ENCODE results near the gene IVD.

The IVD gene

DNA sequence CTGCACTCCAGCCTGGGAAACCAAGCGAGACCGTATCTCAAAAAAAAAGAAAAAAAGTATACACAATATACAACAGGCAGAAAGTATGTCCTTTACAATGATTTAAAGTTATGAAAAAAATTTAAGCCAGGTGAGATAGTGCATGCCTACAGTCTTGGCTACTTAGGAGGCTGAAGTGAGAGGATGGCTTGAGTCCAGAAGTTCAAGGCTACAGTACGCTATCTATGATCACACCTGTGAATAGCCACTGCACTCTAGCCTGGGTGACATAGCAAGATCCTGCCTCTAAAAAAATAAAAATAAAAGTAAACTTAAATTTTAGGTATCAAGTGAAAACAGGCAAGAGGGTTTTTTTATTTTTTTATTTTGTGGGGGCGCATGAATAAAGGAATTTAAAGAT is 26.2 kb upstream of the IVD start:
- DNase-seq = no peak

DNA sequence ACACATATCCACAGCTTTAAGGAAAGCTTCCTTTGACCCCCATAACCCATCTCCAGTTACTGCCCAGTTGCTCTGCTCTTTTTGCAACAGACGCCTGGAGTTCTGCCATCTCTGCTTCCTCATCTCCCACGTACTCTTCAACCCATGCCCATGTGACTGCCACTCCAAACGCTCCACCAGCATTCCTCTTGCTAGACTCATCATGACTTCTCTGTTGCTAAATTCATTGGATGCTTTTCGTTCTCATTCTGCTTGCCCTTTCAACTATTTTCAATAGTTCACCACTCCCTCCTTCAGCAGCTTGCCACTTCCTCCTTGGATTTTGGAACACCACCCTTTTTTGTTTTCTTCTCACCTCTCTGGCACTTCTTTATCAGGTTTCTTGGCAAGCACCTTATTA is 25.7 kb upstream of the IVD start:
- no peak for DNase-seq

DNA sequence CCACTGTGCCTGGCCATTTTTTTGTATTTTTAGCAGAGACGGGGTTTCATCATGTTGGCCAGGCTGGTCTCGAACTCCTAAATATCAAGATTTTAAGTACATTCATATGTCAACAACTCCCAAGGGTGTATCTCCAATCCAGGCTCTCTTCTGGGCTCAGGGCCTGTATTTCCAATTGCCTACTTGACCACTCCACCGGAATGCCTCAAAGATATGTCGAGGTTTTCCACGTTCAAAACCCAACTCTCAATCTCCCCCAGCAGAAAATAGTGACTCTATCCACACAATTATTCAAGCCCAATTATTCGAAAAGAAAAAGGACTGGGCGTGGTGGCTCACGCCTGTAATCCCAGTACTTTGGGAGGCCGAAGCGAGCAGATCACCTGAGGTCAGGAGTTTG is 25.0 kb upstream of the IVD start:
- DNase-seq = no peak

DNA sequence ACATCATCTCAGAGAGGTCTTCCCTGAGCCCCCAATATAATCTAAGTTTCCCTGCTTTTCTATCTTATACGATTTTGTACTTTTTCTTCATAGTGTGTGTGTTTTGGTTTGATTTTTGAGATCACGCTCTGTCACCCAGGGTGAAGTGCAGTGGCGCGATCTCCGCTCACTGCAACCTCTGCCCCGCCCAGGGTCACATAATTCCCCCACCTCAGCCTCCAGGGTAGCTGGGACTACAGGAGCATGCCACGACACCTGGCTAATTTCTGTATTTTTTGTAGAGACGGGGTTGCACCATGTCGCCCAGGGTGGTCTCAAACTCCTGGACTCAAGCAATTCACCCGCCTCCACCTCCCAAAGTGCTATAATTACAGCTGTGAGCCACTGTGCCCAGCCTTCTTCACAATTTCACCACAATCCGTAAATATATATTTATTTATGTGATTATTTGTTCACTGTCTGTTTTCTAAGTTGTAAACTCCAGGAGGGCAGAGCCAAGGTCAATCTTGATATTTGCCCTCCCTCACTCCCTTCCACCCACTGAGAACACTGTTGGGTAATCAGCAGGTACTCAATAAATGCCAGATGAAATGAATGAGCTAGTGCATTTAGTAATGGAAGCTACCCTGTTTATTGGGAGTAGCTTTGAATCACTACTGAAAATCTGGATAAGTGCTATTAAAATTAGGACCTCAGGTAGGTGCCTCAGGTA is 23.6 kb upstream of the IVD start:
- no peak for DNase-seq

DNA sequence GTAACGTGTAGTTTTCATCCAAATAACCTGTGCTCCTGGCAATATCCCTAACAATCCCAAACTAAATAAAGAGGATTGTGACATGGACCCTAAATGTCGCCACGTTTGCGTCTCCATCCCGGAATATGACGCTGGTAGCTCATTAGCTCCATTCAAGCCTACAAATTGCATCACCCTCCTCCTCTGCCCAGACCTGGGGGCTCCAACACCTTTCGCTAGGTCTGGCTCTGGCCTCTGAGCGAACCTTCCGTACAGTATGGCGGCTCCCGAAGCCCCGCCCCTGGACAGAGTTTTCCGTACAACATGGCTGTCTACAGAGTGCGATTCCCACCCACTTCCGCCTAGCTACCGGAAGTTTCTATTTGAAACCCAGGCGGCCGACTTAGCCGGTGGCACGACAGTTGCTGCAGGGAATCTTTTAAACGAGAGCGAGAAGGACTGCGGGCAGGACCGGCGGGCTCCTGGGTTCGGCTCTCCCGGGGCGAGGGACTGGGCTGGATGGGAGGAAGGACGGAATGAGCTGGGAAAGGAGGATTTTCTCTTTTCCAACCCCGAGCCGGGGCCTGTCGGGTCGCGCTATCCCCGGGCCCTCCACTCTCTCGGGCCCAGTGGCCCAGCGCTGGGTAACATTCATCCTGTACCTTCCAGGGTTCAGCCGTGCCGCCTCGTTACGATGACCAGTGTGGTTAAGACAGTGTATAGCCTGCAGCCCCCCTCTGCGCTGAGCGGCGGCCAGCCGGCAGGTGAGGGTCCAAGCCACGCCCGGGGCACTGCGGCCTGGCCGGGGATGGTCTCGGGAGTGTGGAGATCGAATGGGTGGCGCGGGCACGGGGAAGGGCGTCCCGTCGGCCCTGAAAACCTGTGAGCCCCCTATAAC is 22.8 kb upstream of the IVD start, which contains the start of gene KNSTRN:
KNSTRN (plus strand) TSS at position 142 of the 877 bp plus-strand sequence; CDS start at position 257, 115 bp downstream.
- DNase-seq = peak; percentile 97

DNA sequence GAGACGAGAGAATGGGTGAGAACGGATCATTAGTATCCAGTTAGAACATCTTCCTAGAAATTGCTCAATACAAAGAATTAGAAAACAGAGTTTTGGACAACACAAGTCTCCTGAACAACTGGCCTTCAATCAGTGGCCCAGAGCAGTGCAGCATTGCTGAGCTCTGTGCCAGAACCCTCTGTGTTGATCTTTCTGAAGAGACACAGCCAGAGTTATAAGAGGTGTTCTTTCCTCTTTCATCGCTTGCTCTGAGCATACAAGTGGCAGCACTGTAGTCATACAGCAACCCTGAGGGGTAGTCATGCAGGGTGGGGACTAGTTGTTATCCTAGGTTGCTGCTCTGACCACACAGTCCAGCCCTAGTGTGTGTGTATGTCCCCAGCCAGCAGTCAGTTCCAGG is 19.1 kb upstream of the IVD start:
- no peak for DNase-seq

DNA sequence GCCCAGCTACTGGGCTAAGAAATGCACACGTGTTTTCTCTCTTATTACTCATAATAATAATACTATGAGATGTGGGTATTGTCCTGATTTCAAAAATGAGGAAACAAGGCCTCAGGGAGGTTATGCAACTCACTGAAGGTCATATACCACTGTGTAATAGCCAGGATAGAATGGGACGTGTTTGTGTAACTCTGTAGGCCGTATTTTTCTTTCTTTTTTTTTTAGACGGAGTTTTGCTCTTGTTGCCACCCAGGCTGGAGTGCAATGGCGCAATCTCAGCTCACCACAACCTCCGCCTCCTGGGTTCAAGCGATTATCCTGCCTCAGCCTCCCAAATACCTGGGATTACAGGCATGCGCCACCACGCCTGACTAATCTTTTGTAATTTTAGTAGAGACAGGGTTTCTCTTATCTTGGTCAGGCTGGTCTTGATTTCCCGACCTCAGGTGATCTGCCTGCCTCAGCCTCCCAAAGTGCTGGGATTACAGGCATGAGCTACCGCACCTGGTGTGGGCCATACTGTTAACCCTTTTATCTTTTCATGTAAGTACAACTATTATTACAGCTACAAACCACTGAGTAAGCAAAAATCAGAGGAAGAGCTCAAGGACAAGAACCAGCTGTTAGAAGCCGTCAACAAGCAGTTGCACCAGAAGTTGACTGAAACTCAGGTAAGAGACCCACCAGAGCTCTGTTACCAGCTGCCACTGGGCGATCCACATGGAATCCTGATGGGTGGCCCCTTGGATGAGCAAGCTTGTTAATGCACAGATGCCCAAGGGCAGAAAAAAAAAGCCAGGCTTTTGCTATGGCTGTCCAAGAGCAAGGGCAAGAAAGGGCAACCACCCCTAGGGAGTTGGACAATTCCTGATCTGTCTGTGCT is 16.4 kb upstream of the IVD start:
- DNase-seq = no peak

DNA sequence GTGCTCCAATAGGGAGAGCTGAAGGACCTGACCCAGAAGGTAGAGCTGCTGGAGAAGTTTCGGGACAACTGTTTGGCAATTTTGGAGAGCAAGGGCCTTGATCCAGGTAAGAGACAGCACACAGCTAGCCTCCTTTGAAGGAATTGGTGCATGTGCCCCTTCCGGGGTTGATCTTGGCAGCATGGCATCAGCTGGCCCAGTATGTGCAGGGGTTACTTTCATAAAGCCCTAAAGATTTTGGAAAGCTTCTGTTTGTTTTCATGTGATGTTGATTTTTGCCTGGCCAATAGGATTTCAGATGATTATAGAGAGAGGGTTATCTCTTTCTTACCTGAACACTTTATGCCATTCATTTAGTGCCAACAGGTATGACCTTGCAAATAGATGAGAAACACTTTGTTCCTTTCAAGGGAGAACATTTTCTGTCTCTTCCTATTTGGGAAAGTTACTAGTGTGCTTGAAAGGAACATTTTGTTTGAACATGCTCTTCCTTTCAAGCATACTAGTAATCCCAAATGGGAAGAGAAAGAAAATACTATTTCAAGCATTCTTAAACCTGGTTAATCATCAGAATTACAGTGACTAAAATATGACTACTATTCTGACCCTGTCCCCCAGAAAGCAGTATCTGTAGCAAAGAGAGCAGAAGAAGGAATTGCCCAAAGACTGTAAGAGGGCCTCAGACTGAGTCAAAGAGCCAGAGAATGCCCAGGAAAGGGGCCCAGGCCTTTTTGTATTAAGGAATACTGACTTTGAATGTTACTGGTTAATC is 15.6 kb upstream of the IVD start:
- no peak for DNase-seq

DNA sequence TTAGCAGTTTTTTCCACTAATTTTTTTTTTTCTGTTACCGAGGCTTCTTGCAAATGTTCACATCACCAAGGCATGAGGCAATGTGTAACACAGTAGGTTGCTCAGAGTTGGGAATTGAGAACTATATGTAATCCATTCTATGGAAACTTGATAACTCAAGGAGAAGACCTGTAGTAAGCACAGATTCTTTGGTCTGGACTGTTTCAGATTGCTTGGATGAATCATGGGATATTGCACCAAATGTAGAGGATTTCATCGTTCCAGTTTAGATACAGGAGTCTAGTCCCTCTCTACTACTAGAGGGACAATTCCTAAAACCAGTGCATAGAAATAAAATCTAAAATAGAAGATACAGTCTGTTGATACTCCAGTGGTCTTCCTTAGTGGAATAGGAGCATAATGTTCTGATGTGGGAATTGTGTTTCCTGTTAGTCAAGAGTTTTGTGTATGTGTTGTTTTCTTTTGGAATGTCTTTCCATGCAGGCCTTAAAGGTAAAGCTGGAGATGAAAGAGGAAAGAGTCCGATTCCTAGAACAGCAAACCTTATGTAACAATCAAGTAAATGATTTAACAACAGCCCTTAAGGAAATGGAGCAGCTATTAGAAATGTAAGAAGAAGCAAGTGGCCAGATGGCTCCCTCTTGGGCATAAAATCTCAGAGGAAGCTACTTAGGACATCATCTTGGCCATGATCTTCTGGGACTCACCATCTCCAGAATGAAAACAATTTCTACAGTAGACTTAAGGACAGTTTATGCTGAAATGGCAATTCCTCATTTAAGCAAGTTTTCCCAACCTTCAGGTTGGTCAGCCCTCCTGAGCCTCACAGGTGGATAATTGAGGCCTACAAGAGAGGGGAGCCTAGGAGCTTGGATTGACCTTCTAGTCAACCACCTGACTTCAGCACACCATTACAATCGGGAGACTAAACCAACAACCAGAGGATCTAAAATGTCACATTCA is 12.3 kb upstream of the IVD start:
- no peak for DNase-seq

DNA sequence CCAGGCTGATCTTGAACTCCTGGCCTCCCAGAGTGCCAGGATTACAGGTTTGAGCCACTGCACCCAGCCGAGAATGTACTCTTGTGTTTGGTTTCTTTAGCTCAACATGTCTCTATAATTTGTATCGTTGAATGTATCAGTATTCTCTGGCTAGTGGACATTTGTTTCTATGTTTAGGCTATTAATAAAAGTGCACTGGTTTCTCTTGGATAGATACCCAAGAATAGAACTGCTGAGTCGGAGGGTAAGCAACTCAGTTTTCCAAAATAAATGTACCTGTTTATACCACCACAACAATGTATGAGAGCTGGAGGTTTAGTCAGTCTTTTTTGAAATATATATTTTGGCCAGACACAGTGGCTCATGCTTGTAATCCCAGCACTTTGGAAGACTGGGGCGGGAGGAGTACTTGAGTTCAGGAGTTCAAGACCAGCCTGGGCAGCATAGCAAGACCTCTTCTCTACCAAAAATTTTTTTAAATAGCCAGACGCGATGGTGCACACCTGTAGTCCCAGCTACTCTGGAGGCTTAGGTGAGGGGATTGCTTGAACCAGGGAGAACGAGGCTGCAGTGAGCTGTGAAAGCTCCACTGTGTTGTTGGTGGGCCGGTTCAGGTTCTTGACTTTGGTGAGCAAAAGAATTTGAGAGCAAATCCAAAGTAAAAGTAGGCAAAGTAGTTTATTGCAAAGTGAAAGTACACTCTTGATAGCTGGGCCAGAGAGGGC is 7.7 kb upstream of the IVD start:
- DNase-seq = no peak

DNA sequence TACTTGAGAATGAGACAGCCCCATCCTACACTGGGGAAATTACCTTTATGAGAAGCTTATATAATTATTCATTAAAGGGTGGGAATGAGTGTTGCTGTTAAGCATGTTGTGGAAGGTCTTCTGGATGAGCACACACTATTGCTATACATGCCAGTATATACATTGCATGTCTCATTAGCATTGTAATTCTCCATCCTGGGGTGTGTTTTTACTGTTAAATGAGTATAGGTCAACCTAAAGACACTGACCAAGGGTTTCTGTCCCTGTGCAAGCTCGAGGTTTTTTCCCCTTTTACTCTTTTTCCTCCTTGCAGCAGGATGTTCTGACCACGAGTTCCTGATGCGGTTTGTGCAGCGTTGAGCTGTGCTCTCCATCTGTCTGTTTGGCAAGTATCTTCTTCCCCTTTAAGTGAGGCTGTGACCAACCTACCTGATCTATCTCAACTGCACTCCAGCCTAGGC is 7.2 kb upstream of the IVD start:
- no peak for DNase-seq

DNA sequence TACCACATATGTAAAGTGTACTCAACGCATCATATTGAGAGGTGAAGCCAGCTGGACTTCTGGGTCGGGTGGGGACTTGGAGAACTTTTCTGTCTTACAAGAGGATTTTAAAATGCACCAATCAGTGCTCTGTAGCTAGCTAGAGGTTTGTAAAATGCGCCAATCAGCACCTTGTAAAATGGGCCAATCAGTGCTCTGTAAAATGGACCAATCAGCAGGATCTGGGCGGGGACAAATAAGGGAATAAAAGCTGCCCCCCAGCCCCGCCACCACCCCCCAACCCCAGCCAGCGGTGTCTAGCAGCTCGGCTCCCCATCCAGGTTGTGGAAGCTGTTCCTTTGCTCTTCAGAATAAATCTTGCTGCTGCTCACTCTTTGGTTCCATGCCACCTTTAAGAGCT is 6.2 kb upstream of the IVD start:
- no peak for DNase-seq

DNA sequence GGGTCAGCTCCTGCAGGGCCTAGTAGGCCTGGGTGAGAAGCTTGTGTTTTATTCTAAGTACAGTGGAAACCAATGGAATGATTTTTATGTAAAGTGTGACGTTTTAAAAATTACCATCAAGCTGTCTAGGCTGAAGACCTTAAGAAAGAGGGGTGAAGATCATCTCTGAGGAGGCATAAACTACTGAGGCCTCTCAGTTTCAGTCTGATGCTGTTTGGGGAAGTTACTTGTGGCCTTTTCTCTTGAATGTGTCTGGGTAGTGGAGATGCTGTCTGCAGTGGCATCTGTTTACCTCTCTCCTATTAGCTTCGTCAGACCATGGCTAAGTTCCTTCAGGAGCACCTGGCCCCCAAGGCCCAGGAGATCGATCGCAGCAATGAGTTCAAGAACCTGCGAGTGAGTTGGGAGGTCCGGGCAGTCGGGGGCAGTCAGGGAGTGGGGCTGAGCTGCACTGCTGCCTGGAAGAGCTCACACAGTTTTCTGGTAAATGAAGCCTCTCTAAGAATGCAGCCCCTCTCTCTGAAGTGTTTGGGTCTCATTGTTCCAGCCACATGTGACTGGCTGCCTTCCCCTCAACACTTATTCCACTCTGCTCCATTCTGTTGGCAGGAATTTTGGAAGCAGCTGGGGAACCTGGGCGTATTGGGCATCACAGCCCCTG is 1.9 kb downstream of the IVD start:
- no peak for DNase-seq

DNA sequence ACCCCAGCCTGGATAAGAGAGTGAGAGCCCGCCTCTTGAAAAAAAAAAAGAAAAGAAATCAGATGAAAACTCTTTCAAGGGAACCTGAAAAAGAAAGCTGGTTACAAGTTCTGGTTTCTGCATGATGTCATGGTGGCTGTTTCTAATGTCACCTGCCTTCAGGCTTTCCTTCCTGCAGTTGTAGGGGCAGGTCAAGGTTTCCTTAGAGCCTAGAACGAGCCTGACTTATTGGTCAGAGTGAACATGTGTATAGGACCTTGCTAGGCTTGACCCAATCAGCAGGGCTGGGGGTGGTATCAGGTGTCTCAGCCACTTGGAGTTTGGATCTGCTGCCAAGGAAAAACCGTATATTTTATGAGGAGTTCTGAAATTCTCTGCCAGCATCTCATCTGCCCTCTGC is 3.8 kb downstream of the IVD start:
- DNase-seq = no peak

DNA sequence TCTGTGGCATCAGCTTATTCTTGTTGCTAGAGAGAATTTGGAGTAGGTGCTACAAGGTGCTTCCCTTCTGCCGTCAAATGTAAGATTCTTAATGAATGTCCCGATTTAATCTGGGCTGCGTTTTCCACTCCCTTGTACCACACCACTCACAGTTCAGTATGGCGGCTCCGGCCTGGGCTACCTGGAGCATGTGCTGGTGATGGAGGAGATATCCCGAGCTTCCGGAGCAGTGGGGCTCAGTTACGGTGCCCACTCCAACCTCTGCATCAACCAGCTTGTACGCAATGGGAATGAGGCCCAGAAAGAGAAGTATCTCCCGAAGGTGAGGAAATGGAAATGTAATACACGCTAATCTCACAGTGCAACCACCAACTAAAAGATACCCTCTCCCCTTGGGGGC is 4.9 kb downstream of the IVD start:
- DNase-seq = no peak

DNA sequence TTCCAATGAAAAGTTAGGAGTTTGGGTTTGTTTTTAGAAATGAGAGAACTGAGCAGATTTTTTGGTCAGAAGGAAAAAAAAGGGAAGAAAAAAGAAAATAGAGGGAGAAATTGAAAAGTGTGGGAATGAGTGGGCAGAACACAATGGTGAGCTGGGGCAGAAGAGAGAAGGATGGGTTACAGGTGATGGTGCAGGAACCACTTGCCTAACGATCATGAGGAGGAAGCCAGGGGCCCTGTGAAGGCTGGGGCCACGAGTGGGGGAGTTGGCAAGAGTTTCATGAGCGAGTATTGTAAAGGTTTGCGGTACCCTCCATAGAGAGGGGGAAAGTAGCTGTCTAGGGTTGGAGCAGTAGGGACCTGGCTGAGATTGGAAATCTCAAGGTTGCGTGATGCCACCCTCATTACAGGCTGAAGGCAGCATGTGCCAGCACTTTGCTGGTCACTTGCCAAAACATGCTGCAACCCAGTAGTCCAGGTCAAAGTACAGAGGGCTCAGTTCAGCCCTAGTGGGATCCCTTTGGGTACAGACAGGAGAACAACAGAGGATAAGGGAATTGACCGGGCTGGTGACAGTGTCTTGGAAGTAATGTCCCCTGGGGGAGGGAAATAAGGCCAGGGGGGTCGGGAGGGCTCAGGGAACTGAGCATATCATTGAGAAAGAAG is 6.6 kb downstream of the IVD start:
- DNase-seq = no peak

DNA sequence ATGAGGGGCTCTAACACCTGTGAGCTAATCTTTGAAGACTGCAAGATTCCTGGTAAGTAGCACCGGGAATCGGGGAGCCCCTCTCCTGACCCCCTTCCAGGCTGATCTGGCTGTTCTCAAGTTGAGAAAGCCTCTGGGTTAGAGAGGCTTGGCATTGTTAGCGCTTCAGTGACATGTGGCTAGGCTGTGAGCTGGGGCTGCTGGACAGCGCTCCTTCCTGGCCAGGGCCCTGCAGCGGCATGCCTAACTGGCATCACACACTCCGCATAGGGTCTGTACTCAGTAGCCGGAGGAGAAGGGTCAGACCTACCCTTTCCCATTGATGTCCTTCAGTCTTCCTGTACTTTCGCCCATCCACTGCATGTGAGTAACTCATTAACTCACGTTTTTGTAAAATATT is 7.4 kb downstream of the IVD start:
- no peak for DNase-seq

DNA sequence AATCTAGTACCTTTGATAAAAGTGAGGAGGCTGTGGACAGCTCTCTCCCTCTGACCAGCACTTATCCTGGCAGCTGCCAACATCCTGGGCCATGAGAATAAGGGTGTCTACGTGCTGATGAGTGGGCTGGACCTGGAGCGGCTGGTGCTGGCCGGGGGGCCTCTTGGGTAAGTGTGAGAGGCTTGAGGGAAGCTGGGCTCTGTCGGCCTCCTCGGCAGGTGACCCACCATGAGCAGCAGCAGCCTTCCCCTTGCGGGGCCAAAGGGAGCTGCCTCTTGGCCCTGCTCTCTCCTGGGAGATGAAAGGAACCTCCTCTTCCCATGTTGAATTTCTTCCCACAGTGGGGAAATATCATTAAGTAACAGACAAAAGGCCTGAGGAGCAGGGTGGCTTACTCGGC is 9.2 kb downstream of the IVD start:
- DNase-seq = no peak

DNA sequence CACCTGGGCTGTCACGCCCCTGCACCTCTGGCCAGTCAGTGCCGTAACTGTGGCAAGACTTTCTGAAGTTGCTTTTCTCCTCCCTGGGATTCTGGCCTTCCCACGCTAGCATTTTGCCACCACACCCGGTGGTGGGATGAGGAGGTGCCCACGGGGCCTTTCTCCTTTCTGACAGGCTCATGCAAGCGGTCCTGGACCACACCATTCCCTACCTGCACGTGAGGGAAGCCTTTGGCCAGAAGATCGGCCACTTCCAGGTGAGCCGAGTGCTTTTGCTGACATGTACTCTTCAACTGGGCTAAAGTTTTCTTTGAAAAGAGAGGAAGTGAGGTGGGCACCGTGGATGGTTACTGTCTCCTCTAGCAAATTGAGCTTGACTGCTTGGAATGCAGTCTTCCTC is 9.6 kb downstream of the IVD start:
- DNase-seq = no peak

Measured in activated CD8-positive, alpha-beta memory T cell treated with anti-CD3 and anti-CD28 coated beads for 24 hours (primary cell).